HG03175 (cell line): ENCODE data around the gene SYNE2.

ENCODE experiments used
- ATAC-seq: cut with Tn5 transposase; IDR thresholded peaks from one replicate; pipeline ENCODE4 v1.9.1; 2021; ENCODE audit warnings: mild to moderate bottlenecking, moderate library complexity; ENCODE audit not compliant: unreplicated experiment

The SYNE2 gene

GRCh38 chr14:64069634-64070359, 217.0 kb downstream of the SYNE2 start:
- no peak for ATAC-seq

GRCh38 chr14:64074961-64075612, 222.3 kb downstream of the SYNE2 start:
- no peak for ATAC-seq

GRCh38 chr14:64075613-64076005, 222.8 kb downstream of the SYNE2 start:
- no peak for ATAC-seq

- ATAC-seq: no peak
These were observed 227.6 kb downstream of the SYNE2 start for GRCh38 chr14:64080452-64080851.

GRCh38 chr14:64081174-64081746, 228.5 kb downstream of the SYNE2 start:
- ATAC-seq: no peak

- ATAC-seq: no peak
These were observed 230.0 kb downstream of the SYNE2 start for GRCh38 chr14:64082837-64083236.

- no peak for ATAC-seq
These were observed 235.8 kb downstream of the SYNE2 start for GRCh38 chr14:64088647-64088964.

GRCh38 chr14:64089920-64090319, 237.1 kb downstream of the SYNE2 start:
- ATAC-seq: no peak

GRCh38 chr14:64091217-64091616, 238.4 kb downstream of the SYNE2 start:
- no peak for ATAC-seq

GRCh38 chr14:64092338-64092737, 239.5 kb downstream of the SYNE2 start:
- no peak for ATAC-seq

- no peak for ATAC-seq
These were observed 240.1 kb downstream of the SYNE2 start for GRCh38 chr14:64092940-64093339.

- no peak for ATAC-seq
These were observed 242.8 kb downstream of the SYNE2 start for GRCh38 chr14:64095620-64096019.

GRCh38 chr14:64098120-64098519, 245.3 kb downstream of the SYNE2 start:
- no peak for ATAC-seq

GRCh38 chr14:64107438-64107837, 254.6 kb downstream of the SYNE2 start:
- ATAC-seq: no peak

GRCh38 chr14:64109819-64110554, 257.2 kb downstream of the SYNE2 start:
- ATAC-seq: no peak

GRCh38 chr14:64110802-64111201, 258.0 kb downstream of the SYNE2 start:
- no peak for ATAC-seq

GRCh38 chr14:64112867-64113678, 260.3 kb downstream of the SYNE2 start:
- ATAC-seq: no peak

- no peak for ATAC-seq
These were observed 261.4 kb downstream of the SYNE2 start for GRCh38 chr14:64114166-64114565.

GRCh38 chr14:64114796-64115195, 262.0 kb downstream of the SYNE2 start:
- no peak for ATAC-seq

GRCh38 chr14:64115401-64115800, 262.6 kb downstream of the SYNE2 start:
- no peak for ATAC-seq
